H1 (cell line): ENCODE measurements around the gene HHIPL2. TPM values are rescaled to one million over a fixed set of nuclear protein-coding genes. Genes with fewer than 3 reads are reported as not detected.

Experiments
- CHD7 ChIP-seq: fragments of 300-600 bp; sonication (generic); IDR thresholded peaks from 2 replicates; pipeline ENCODE4 v1.7.1; 2012; ENCODE audit warnings: low read length, moderate library complexity, mild to moderate bottlenecking, inconsistent platforms; ENCODE audit not compliant: insufficient replicate concordance
- EP300 ChIP-seq, 2 experiments: IDR thresholded peaks; 1 replicate in 1 of 2; 2 replicates in 1 of 2; pipeline ENCODE4 v1.6.1; 2011 to 2012; ENCODE audit warnings: low read depth in 2 of 2, low read length in 2 of 2, mild to moderate bottlenecking in 2 of 2, borderline replicate concordance in 1 of 2, inconsistent platforms in 1 of 2, moderate library complexity in 1 of 2
- polyA plus RNA-seq, 7 experiments: library from polyadenylated mRNA; depleted of rRNA in 3 of 7; stranded (reverse) in 5 of 7; unstranded in 2 of 7; fragments of >200 nt in 5 of 7; fragments of 200-250 nt in 2 of 7; gene quantifications; 1 replicate in 5 of 7; 2 replicates in 1 of 7; 4 replicates in 1 of 7; pipeline versions ENCODE4 v1.2.1 to v1.2.3, GENCODE V29; 2011 to 2013; ENCODE audit warnings: missing spikeins in 2 of 7, mixed read lengths in 2 of 7
- total RNA-seq: library from RNA; stranded (reverse); fragmentation: NEBNext Ultra II Directional; extraction: Animal tissue kit (Norgen Biotek cat#: 25700); gene quantifications from 2 replicates; pipeline ENCODE4 v1.2.1, GENCODE V29; 2021

HHIPL2 gene
- total and polyA plus RNA-seq, 2 of the 8 experiments (the other 6 are each of a cell fraction or from before 2014, with no cell fraction given), result 0.08 TPM; not detected in 1

GRCh38 chr1:222561656-222562055 lies 13.8 kb upstream of the HHIPL2 start (continued):
- no peak for TF ChIP-seq CHD7
- no peak for TF ChIP-seq EP300 (IDR thresholded peaks at IDR 0.05; ENCODE audit: borderline replicate concordance in 1 of 2, low read depth in 2 of 2, low read length in 2 of 2)
